Colonic mucosa (tissue), 4 donors: ENCODE results near the gene PLCXD3. TPM values are rescaled to one million over a fixed set of nuclear protein-coding genes. Genes with fewer than 3 reads are reported as not detected.

Experiments used
- DNase-seq: peaks from one replicate; pipeline ENCODE4 v3.0.0-alpha.2; 2020
- H3K27ac ChIP-seq: fragments of 200-600 bp; one replicate; pipeline ENCODE4 v1.8.0; 2021
- H3K27me3 ChIP-seq: fragments of 200-600 bp; one replicate; pipeline ENCODE4 v1.8.0; 2021
- H3K36me3 ChIP-seq: fragments of 200-600 bp; one replicate; pipeline ENCODE4 v1.8.0; 2021
- H3K4me1 ChIP-seq: fragments of 200-600 bp; one replicate; pipeline ENCODE4 v1.8.0; 2021; ENCODE audit warnings: mild to moderate bottlenecking
- H3K4me3 ChIP-seq: fragments of 200-600 bp; one replicate; pipeline ENCODE4 v1.8.0; 2021
- H3K9ac ChIP-seq, 2 donors: one replicate each; pipeline ENCODE4 v1.7.0; 2013; ENCODE audit warnings: control low read depth in 2 of 2, low read depth in 2 of 2, low read length in 2 of 2
- H3K9me3 ChIP-seq: fragments of 200-600 bp; one replicate; pipeline ENCODE4 v1.8.0; 2021
- intact Hi-C: fragments of 100-400 bp; cut with DNase I; formaldehyde crosslinking; loops from one replicate; pipeline ENCODE4 v1.14.1; 2022
- total RNA-seq, 2 donors: library from RNA; stranded (reverse); fragmentation: NEBNext Ultra II Directional in 1 of 2; extraction: Animal tissue kit (Norgen Biotek cat#: 25700) in 1 of 2; gene quantifications; one replicate each; pipeline ENCODE4 v1.2.1, GENCODE V29; 2021
- TF ChIP-seq, protein P1 (sequence below): fragments of 200-600 bp; IDR thresholded peaks from one replicate; pipeline ENCODE4 v1.8.0; 2022; ENCODE audit warnings: antibody characterized with exemption, mild to moderate bottlenecking
- donor health status: healthy.
- donor health status: DM: no; HTN: no; CAD: no.
- donor health status: DM: no; HTN: no; CAD: no.

PLCXD3 gene
- total RNA-seq, 2 donors from 2014 or later: 0.47 to 0.80 TPM

DNA sequence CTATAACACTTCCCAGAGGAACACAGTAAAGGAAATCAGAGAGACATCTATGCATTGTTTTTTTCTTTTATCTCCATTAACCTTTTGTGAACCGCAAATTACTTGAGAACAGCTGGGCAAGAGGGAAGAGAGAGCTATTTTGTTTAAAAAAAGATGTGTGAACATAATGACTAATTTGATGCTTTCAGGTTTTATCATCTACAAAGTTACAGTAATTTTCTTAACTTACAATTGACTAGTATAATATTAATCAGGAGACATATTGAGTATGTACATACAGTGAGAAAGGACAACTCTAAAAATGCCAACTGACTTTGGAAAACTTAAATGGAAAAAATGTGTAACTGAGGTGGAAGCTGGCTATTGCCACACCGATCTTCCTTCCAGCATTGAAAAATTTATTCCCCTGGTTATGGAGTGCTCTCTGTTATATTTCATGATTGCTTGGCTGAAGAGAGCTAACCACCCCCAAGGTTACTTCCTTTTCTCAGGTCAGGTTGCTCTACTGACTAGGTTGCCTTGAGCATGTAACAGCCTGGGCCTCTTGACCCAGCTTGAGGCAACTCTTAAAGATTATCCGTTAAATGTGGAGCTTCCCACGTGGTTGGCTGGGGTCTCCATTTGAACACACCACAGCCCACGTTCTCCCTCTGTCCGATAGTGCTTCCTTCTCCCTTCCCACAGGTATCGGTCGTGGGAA, 234.4 kb downstream of the PLCXD3 start:
- H3K36me3 ChIP-seq: no peaks in the 10 kb centered on the region
- H3K4me1 ChIP-seq: no peaks in the 10 kb centered on the region
- intact Hi-C loops: no loop called here
- no peaks in the 10 kb centered on the region for H3K27me3 ChIP-seq
- no peak overlapping the region for H3K9ac ChIP-seq
- H3K9me3 ChIP-seq: no peaks in the 10 kb centered on the region
- no peak overlapping the region for H3K4me3 ChIP-seq
- no peak for DNase-seq
- TF ChIP-seq, protein P1, sequence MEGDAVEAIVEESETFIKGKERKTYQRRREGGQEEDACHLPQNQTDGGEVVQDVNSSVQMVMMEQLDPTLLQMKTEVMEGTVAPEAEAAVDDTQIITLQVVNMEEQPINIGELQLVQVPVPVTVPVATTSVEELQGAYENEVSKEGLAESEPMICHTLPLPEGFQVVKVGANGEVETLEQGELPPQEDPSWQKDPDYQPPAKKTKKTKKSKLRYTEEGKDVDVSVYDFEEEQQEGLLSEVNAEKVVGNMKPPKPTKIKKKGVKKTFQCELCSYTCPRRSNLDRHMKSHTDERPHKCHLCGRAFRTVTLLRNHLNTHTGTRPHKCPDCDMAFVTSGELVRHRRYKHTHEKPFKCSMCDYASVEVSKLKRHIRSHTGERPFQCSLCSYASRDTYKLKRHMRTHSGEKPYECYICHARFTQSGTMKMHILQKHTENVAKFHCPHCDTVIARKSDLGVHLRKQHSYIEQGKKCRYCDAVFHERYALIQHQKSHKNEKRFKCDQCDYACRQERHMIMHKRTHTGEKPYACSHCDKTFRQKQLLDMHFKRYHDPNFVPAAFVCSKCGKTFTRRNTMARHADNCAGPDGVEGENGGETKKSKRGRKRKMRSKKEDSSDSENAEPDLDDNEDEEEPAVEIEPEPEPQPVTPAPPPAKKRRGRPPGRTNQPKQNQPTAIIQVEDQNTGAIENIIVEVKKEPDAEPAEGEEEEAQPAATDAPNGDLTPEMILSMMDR: no peak
- H3K27ac ChIP-seq: no peak overlapping the region

DNA sequence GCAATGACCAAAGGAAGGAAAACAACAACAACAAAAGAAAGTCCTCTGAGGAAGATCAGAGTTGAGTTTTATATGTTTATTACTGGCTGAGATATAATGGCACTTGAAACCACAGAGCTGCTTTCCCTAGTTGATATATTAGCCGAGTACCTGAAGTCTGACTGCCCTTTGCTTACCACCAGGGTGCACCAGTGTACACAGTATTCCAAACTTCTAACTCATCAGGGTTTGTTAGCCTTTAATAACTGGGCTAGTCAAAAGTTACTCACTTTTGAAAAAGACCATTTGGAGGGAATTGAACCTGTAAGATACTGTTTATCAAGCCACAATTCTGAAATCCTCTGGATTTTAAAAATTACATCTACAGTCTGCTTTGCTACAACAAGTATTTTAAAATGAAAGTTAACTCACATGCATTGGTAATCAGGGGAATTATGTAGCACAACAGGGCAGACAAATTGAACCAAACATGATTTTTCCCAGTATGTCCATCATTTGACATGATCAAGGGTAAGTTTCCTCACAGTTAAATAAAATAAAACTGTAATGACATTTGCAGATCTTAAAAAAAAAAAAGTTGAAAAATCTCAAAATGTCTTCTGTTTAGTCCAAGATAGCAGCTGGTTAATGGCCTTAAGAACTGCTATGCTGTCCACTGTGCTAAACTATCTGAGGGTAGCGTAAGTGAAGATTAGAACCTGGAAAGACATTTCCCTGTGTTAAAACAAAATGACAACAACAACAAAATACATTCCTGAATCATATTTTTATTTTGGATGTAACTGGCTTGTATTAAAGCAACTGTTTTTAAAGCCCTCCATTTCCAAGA, 239.8 kb downstream of the PLCXD3 start:
- DNase-seq: peak; percentile 51
- TF ChIP-seq, protein P1: peak; percentile 51
- H3K9me3 ChIP-seq: no peaks in the 10 kb centered on the region
- no peak overlapping the region for H3K9ac ChIP-seq
- H3K27ac ChIP-seq: no peak overlapping the region
- no peaks in the 10 kb centered on the region for H3K36me3 ChIP-seq
- H3K4me3 ChIP-seq: no peak overlapping the region
- intact Hi-C loops: no loop called here
- no peaks in the 10 kb centered on the region for H3K4me1 ChIP-seq
- no peaks in the 10 kb centered on the region for H3K27me3 ChIP-seq

DNA sequence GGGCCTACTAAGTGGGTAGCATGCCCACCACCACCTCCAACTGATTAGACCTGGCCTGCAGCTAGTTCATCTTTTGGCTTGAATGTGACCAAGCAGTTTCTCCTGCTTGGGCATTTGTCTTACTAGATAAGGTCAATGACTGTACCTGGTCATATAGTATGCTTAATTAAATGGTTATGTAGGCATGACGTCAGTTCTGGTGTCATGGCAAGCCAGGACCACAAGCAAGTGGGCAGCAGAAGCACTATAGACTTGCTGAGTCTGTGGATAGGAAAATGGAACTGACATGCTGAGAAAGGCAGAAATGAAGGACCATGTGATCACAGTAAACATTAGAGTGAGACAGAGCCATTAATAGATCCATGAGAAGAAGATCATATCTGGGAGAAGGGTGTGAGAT, 241.5 kb downstream of the PLCXD3 start:
- no peaks in the 10 kb centered on the region for H3K4me1 ChIP-seq
- no peak overlapping the region for H3K4me3 ChIP-seq
- H3K9ac ChIP-seq: no peak overlapping the region
- intact Hi-C loops: no loop called here
- TF ChIP-seq, protein P1: no peak
- no peak overlapping the region for H3K27ac ChIP-seq
- no peak for DNase-seq
- no peaks in the 10 kb centered on the region for H3K9me3 ChIP-seq
- H3K27me3 ChIP-seq: no peaks in the 10 kb centered on the region
- no peaks in the 10 kb centered on the region for H3K36me3 ChIP-seq

DNA sequence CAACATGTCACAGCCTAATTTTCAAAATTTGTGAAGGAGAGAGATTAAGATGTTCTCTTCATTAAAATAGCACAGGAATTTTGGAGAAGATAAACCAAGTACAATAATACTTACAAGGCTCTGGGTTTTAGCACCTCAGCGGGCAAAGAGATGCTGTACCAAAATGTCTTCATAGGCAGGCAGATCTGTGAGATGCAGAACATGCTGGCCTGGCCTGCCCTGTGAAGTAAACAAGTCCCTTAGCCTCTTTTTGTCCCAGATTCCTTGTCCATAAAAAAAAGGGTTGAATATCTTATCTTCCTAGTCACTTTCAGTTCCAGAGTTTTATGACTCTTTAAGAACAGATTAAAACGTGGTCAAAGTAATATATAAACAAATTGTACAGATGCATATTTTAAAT, 244.0 kb downstream of the PLCXD3 start:
- no peak for DNase-seq
- Histone ChIP-seq H3K4me1 (no peaks in the 10 kb centered on the region), H3K36me3 (no peaks in the 10 kb centered on the region), H3K9me3 (no peaks in the 10 kb centered on the region), H3K4me3 (no peak overlapping the region), H3K27ac (no peak overlapping the region), H3K27me3 (no peaks in the 10 kb centered on the region), H3K9ac (no peak overlapping the region)
- TF ChIP-seq, protein P1: no peak
- intact Hi-C loops: no loop called here

DNA sequence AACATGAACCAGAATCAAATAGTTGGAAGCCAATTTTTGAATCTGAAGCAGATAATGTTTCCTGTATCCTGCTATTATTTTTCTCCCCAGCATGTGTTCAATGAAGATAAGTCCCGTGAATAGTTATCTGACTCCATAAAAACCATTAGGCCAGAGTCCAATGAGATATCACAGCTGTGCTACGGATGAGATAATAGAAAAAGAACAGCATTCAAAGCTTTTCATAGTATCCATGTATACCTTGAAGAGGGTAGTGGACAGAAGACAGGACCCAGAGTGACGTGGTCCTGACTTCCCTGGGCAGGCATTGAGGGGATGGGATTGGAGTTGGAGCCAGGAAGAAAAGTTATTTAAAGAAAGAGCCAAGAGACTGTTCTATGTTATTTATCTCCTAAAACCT, 246.4 kb downstream of the PLCXD3 start:
- TF ChIP-seq, protein P1: no peak
- H3K9ac ChIP-seq: no peak overlapping the region
- no peaks in the 10 kb centered on the region for H3K9me3 ChIP-seq
- H3K4me1 ChIP-seq: no peaks in the 10 kb centered on the region
- intact Hi-C loops: no loop called here
- no peak overlapping the region for H3K4me3 ChIP-seq
- DNase-seq: no peak
- no peak overlapping the region for H3K27ac ChIP-seq
- H3K27me3 ChIP-seq: no peaks in the 10 kb centered on the region
- no peaks in the 10 kb centered on the region for H3K36me3 ChIP-seq
